ENCODE measurements around the gene PEPD. TPM values are rescaled to one million over a fixed set of nuclear protein-coding genes. Genes with fewer than 3 reads are reported as not detected.

PEPD gene
- total RNA-seq (2022; extraction: Qiagen RNA extraction), result 113 to 122 TPM (median 119 TPM) in 5 replicates

DNA sequence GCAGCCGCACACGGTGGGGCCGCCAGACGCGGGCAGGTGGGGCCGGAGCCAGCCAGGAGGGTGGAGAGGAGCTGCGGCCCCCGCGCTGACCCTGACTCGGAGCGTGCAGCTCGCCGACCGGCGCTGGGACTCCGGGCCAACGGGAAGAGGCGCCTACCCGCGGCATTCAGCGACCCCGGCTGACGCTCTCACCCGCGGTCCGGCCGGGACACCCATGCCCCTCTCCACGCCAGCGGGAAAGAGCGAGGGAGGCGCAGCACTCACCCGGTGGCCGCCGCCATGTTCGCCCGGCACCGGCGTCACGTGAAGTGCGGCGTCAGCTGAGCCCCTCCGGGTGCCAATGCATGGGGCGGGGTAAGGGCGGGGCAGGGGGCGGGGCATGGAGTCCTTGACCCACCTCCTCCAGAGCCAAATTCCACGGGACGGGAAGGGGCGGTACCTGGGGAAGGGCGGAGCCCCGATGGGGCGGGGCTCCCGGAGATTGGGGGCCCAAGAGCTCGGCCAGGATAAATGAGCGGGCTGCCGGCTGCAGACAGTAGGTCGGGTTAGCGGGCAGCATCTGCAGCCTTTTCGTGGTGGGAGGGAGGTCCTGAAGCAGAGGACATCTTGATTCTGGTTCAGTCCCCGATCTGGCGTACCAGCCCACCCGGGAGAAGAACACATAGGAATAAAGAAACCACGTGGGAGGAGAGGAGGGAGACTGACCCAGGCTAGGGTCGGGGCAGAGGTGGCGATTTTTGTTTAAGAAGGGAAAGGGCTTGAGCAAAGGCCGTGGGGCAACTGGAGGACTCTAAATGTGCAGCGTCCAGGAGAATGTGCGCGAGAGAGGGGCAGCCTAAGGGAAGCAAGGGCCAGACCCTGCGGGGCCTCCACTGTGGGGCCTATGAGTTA lies at the start of gene PEPD:
PEPD (minus strand) TSS at position 312 of the 891 bp plus-strand sequence; CDS start at position 281, 31 bp downstream.

GRCh38 chr19:33373453-33374235 lies 147.9 kb downstream of the PEPD start, which contains the start of gene CEBPG:
Gene CEBPG (plus strand): TSS chr19:33373709. CDS start chr19:33379240, 5,531 bp downstream.

Other genes with a start within 250 kb of the PEPD start
- 6.1 to 9.8 TPM (median 8.2 TPM) in 5 replicates for gene CEBPA, start 219.3 kb downstream of the PEPD start, total RNA-seq (2022; extraction: Qiagen RNA extraction)
- 36.9 to 44.1 TPM (median 40.5 TPM) in 5 replicates for gene CEBPG, start 148.1 kb downstream of the PEPD start, total RNA-seq (2022; extraction: Qiagen RNA extraction)
- gene CHST8, start 100.2 kb upstream of the PEPD start, total RNA-seq (2022; extraction: Qiagen RNA extraction), result 0.10 to 0.35 TPM (median 0.15 TPM) in 5 replicates